HepG2 (cell line): ENCODE results near the gene ZBTB22. TPM values are rescaled to one million over a fixed set of nuclear protein-coding genes. Genes with fewer than 3 reads are reported as not detected.
"Not testable (repeated sequence)": the region's sequence is repeated elsewhere in the genome, so short reads cannot be mapped to it uniquely, and the experiment has no call there.

Experiments
- ATAC-seq: fragments of 200-7000 bp; cut with Tn5 transposase; 3 replicates; pipeline ENCODE4 v1.9.1; 2020; ENCODE audit warnings: mild to moderate bottlenecking, moderate library complexity
- BruUV-seq: library from RNA; stranded (reverse); fragments of 400-500 nt; replicated peaks from 2 replicates; lab custom pipeline; 2021; lab: Mats Ljungman, UMichigan
- CTCF ChIA-PET: fragments of 300-600 bp; formaldehyde crosslinking; extraction: SDS; loops from one replicate; lab custom pipeline; 2021; ENCODE audit warnings: low total read pairs, inconsistent platforms, low intra/inter-chr PET ratio; lab: Yijun Ruan, JAX
- POLR2A ChIA-PET: fragments of 350-600 bp; sonication (Branson Sonifier 250); formaldehyde crosslinking; loops from one replicate; lab custom pipeline; 2020; ENCODE audit warnings: antibody characterized with exemption, inconsistent platforms; lab: Yijun Ruan, JAX
- DNase-seq: peaks from one replicate; pipeline ENCODE4 v3.0.0-alpha.2; 2015; ENCODE audit warnings: low spot score
- FAIRE-seq: peaks from 3 replicates; lab custom pipeline; 2011; peaks lifted over from hg19 to GRCh38; lab: Jason Lieb, UNC
- H2AFZ ChIP-seq: one replicate; pipeline ENCODE4 v1.6.1; 2011; ENCODE audit warnings: low read length, inconsistent platforms
- H3K27ac ChIP-seq: fragments of 300-600 bp; 3 replicates; pipeline ENCODE4 v1.8.0; 2011; ENCODE audit warnings: mixed run types, mild to moderate bottlenecking, mixed read lengths, low read length, inconsistent platforms; ENCODE audit not compliant: insufficient read depth; ENCODE audit errors: extremely low read length
- H3K27me3 ChIP-seq, 2 experiments: fragments of 200-600 bp in 1 of 2; 2 replicates in 1 of 2; 3 replicates in 1 of 2; pipeline versions ENCODE4 v1.6.0 to v1.8.0; 2011; ENCODE audit warnings: low read length in 2 of 2, mild to moderate bottlenecking in 2 of 2, moderate library complexity in 2 of 2, inconsistent platforms in 1 of 2; ENCODE audit not compliant: insufficient read depth in 2 of 2, control insufficient read depth in 1 of 2
- H3K36me3 ChIP-seq, 2 experiments: fragments of 200-600 bp in 1 of 2; replicated peaks in 1 of 2; 2 replicates in 1 of 2; 3 replicates in 1 of 2; pipeline versions ENCODE4 v1.5.1 to v1.8.0; 2011; ENCODE audit warnings: low read length in 2 of 2, inconsistent platforms in 1 of 2; ENCODE audit not compliant: insufficient read depth in 2 of 2, control insufficient read depth in 1 of 2
- H3K4me1 ChIP-seq: 2 replicates; pipeline ENCODE4 v1.5.1; 2012; ENCODE audit warnings: low read length, inconsistent platforms; ENCODE audit not compliant: insufficient read depth
- H3K4me2 ChIP-seq: 2 replicates; pipeline ENCODE4 v1.6.0; 2011; ENCODE audit warnings: low read depth, low read length, inconsistent platforms
- H3K4me3 ChIP-seq, 3 experiments: fragments of 200-600 bp in 1 of 3; sonication (generic), shearing (Covaris generic) in 1 of 3; replicated peaks in 1 of 3; 2 replicates each; pipeline ENCODE4 v1.5.1; 2011 to 2016; ENCODE audit warnings: low read length in 3 of 3, inconsistent platforms in 2 of 3, low read depth in 2 of 3, mild to moderate bottlenecking in 2 of 3, control low read depth in 1 of 3, mixed read lengths in 1 of 3; ENCODE audit not compliant: insufficient read depth in 1 of 3
- H3K79me2 ChIP-seq: one replicate; pipeline ENCODE4 v1.6.1; 2011; ENCODE audit warnings: low read length, inconsistent platforms; ENCODE audit not compliant: insufficient read depth
- H3K9ac ChIP-seq: 2 replicates; pipeline ENCODE4 v1.6.0; 2011; ENCODE audit warnings: mild to moderate bottlenecking, low read depth, low read length, inconsistent platforms; ENCODE audit not compliant: insufficient read depth
- H3K9me3 ChIP-seq: 2 replicates; pipeline ENCODE4 v1.5.1; 2012; ENCODE audit warnings: mild to moderate bottlenecking, low read length
- H4K20me1 ChIP-seq: 2 replicates; pipeline ENCODE4 v1.6.0; 2011; ENCODE audit warnings: inconsistent platforms, mild to moderate bottlenecking, low read length, moderate library complexity; ENCODE audit not compliant: insufficient read depth
- MTA1 ChIP-seq: sonication (generic); formaldehyde crosslinking; IDR thresholded peaks from 2 replicates; pipeline ENCODE4 v1.4.0; 2020; ENCODE audit warnings: missing genetic modification reagents, mild to moderate bottlenecking, borderline replicate concordance
- NONO ChIP-seq, 2 experiments: fragments of 450-650 bp in 1 of 2; sonication (generic) in 1 of 2; formaldehyde crosslinking in 1 of 2; IDR thresholded peaks in 1 of 2; conservative IDR thresholded peaks in 1 of 2; 2 replicates each; pipeline versions ENCODE4 v1.6.1 to v1.8.0; 2017 to 2022; ENCODE audit warnings: mild to moderate bottlenecking in 1 of 2, missing genetic modification reagents in 1 of 2, moderate library complexity in 1 of 2
- PAF1 ChIP-seq: IDR thresholded peaks from 2 replicates; pipeline ENCODE4 v1.6.1; 2016; ENCODE audit warnings: missing genetic modification reagents, missing compliant biosample characterization
- POLR2A ChIP-seq, 2 experiments: IDR thresholded peaks; 2 replicates each; pipeline ENCODE4 v1.6.1; 2011; ENCODE audit warnings: low read depth in 2 of 2, low read length in 2 of 2, mild to moderate bottlenecking in 1 of 2, moderate library complexity in 1 of 2; ENCODE audit not compliant: insufficient read depth in 1 of 2
- RBFOX2 ChIP-seq: fragments of 200-400 bp; formaldehyde crosslinking; IDR thresholded peaks from 2 replicates; pipeline ENCODE4 v1.6.1; 2017; ENCODE audit warnings: low read depth, mild to moderate bottlenecking, low read length
- RBM22 ChIP-seq: fragments of 200-400 bp; formaldehyde crosslinking; optimal IDR thresholded peaks from 2 replicates; pipeline ENCODE3; 2017; ENCODE audit warnings: mild to moderate bottlenecking, low read length, moderate library complexity
- WGBS: methylation state at CpG from one replicate; pipeline ENCODE4 v1.1.6; 2017; ENCODE audit warnings: low lambda C conversion rate; 5-methylcytosine and 5-hydroxymethylcytosine counted together
- in situ Hi-C: cut with HindIII; loops from 2 replicates; pipeline ENCODE4 v1.10.0; 2017; ENCODE audit warnings: low pct_unique_long_range_greater_than_20kb; ENCODE audit not compliant: extremely low pct_ligation_motif_present
- intact Hi-C: fragments of 100-400 bp; cut with micrococcal nuclease; formaldehyde crosslinking; loops from one replicate; pipeline ENCODE4 v1.10.0; 2022; ENCODE audit not compliant: unreplicated experiment
- polyA plus RNA-seq, 8 experiments: library from polyadenylated mRNA; depleted of rRNA in 3 of 8; stranded (reverse) in 7 of 8; unstranded in 1 of 8; fragments of >200 nt; fragmentation: Illumina TruSeq in 4 of 8; extraction: Trizol in 4 of 8; gene quantifications; 2 replicates each; pipeline versions ENCODE4 v1.2.1 to v1.2.3, GENCODE V29; 2011 to 2016; ENCODE audit warnings: low read depth in 4 of 8, missing spikeins in 1 of 8, mixed read lengths in 1 of 8; ENCODE audit not compliant: insufficient read depth in 1 of 8
- total RNA-seq, 5 experiments: library from RNA; depleted of rRNA; stranded (reverse); fragments of >200 nt; fragmentation: Illumina TruSeq; extraction: Trizol; gene quantifications; 2 replicates each; pipeline ENCODE4 v1.2.3, GENCODE V29; 2016; ENCODE audit warnings: low read depth in 1 of 5

Gene ZBTB22
- total and polyA plus RNA-seq, 2 of the 13 experiments (the other 11 are each of a cell fraction or from before 2014, with no cell fraction given): 8.0 to 10.6 TPM

- H3K4me2 ChIP-seq; H3K9ac ChIP-seq; H3K9me3 ChIP-seq; FAIRE-seq; H3K4me3 ChIP-seq; H3K27me3 ChIP-seq; DNase-seq; BruUV-seq; ATAC-seq; H2AFZ ChIP-seq; intact Hi-C loops; H3K27ac ChIP-seq; TF ChIP-seq NONO (IDR thresholded peaks at IDR 0.05): not testable (repeated sequence)
- CTCF ChIA-PET: interaction anchor here (1.3 kb wide), 1 partner anchor 131 kb away, joined by 4 read pairs; no protein-coding TSS in a partner anchor
- WGBS: 96% methylated on average over 16 of the region's 16 CpGs
- 0 out of 2 replicates have a peak, but pooled peaks have one; percentile 3 for TF ChIP-seq MTA1 (CRISPR knock-in tag)
- peak; percentile 65 for TF ChIP-seq RBM22
- peak; percentile 79 for TF ChIP-seq PAF1 (CRISPR knock-in tag)
- peak in 1 of 2 experiments; percentile 40; a peak in 2 of 4 replicates for TF ChIP-seq POLR2A (IDR thresholded peaks at IDR 0.05; ENCODE audit: insufficient read depth in 1 of 2, low read depth in 2 of 2, low read length in 2 of 2)
- TF ChIP-seq RBFOX2: peak; percentile 60
- TF ChIP-seq NONO (CRISPR knock-in tag; conservative IDR thresholded peaks at IDR 0.05): 0 out of 2 replicates have a peak, but pooled peaks have one; percentile 32
- Histone ChIP-seq H4K20me1 (peaks cover 33% of the 10 kb centered on the region), H3K79me2 (peaks cover 40% of the 10 kb centered on the region), H3K36me3 (peaks cover 20 to 50% of the 10 kb centered on the region in 2 experiments), H3K4me1 (peaks cover 32% of the 10 kb centered on the region)
- in situ Hi-C loops: loop anchor here (25.0 kb wide), 1 partner anchor 136 kb away; the partner anchor contains the start of genes CUTA, PHF1 and SYNGAP1
- POLR2A ChIA-PET: interaction anchor here (1.2 to 3.5 kb wide), 7 partner anchors 13 to 77 kb away, joined by 4 to 17 read pairs (median 11); partner anchors contain the start of genes PFDN6, RGL2, WDR46 and ZBTB22
Observed at GRCh38 chr6:33275795-33276580, 41.6 kb downstream of the ZBTB22 start.
